Stimulated activated naive CD8-positive, alpha-beta T cell treated with anti-CD3 and anti-CD28 coated beads, Interleukin-15, amount 100 ng/mL, for 72 hours (primary cell): ENCODE measurements around the gene IFI27.
A peak's percentile ranks its signal among the peaks of the same experiment; 100 is the strongest.
"Not testable (repeated sequence)": the region's sequence is repeated elsewhere in the genome, so short reads cannot be mapped to it uniquely, and the experiment has no call there.

Source experiments
- ATAC-seq: fragments of 150-1000 bp; cut with Tn5 transposase; 2 replicates; pipeline ENCODE4 v1.10.0; 2021; ENCODE audit warnings: mild to moderate bottlenecking, moderate library complexity
- DNase-seq, 2 donors: peaks; one replicate each; pipeline ENCODE4 v3.0.0; 2021 to 2022
- H3K27ac Mint-ChIP-seq, 2 donors: one replicate each; pipeline ENCODE4 v1.8.0; 2022; ENCODE audit warnings: mild to moderate bottlenecking in 2 of 2, mixed read lengths in 2 of 2, moderate library complexity in 2 of 2
- H3K27me3 Mint-ChIP-seq: one replicate; pipeline ENCODE4 v1.8.0; 2022; ENCODE audit warnings: mixed read lengths
- H3K4me1 Mint-ChIP-seq: one replicate; pipeline ENCODE4 v1.8.0; 2022; ENCODE audit warnings: mild to moderate bottlenecking, mixed read lengths
- H3K4me3 Mint-ChIP-seq, 2 donors: one replicate each; pipeline ENCODE4 v1.8.0; 2022; ENCODE audit warnings: mild to moderate bottlenecking in 2 of 2, mixed read lengths in 2 of 2, moderate library complexity in 1 of 2
- H3K9me3 Mint-ChIP-seq, 2 donors: one replicate each; pipeline ENCODE4 v1.8.0; 2022; ENCODE audit warnings: mixed read lengths in 2 of 2

The IFI27 gene

GRCh38 chr14:94145902-94146527, 35.5 kb downstream of the IFI27 start:
- H3K9me3 Mint-ChIP-seq = no peaks in the 10 kb centered on the region
- no peak overlapping the region for H3K4me3 Mint-ChIP-seq
- ATAC-seq = peak; percentile 33
- DNase-seq = no peak
- peaks cover 24% of the 10 kb centered on the region for H3K4me1 Mint-ChIP-seq
- H3K27ac Mint-ChIP-seq = no peak overlapping the region
- no peaks in the 10 kb centered on the region for H3K27me3 Mint-ChIP-seq

- Mint-ChIP-seq H3K4me1 (peaks cover 7% of the 10 kb centered on the region), H3K27me3 (peaks cover 12% of the 10 kb centered on the region), H3K4me3 (no peak overlapping the region), H3K27ac (no peak overlapping the region), H3K9me3 (no peaks in the 10 kb centered on the region)
- no peak for DNase-seq
- ATAC-seq = no peak
Measured at GRCh38 chr14:94152676-94153075, 42.1 kb downstream of the IFI27 start.

GRCh38 chr14:94153750-94154342, 43.3 kb downstream of the IFI27 start:
- Mint-ChIP-seq H3K4me1 (peaks cover 18% of the 10 kb centered on the region), H3K4me3 (no peak overlapping the region), H3K9me3 (no peaks in the 10 kb centered on the region), H3K27me3 (peaks cover 12% of the 10 kb centered on the region), H3K27ac (no peak overlapping the region)
- DNase-seq = no peak
- no peak for ATAC-seq

GRCh38 chr14:94156143-94156542, 45.6 kb downstream of the IFI27 start:
- H3K27ac Mint-ChIP-seq, ATAC-seq, H3K9me3 Mint-ChIP-seq, DNase-seq, H3K4me3 Mint-ChIP-seq: not testable (repeated sequence)
- peaks cover 26% of the 10 kb centered on the region for H3K4me1 Mint-ChIP-seq
- H3K27me3 Mint-ChIP-seq = peaks cover 12% of the 10 kb centered on the region

GRCh38 chr14:94157197-94157596, 46.7 kb downstream of the IFI27 start:
- no peak overlapping the region for H3K4me3 Mint-ChIP-seq
- H3K27ac Mint-ChIP-seq = peak overlapping the region in 1 of 2 donors; percentile 36
- peak; percentile 53 for ATAC-seq
- peaks cover 12% of the 10 kb centered on the region for H3K27me3 Mint-ChIP-seq
- peaks cover 37% of the 10 kb centered on the region for H3K4me1 Mint-ChIP-seq
- no peak for DNase-seq
- no peaks in the 10 kb centered on the region for H3K9me3 Mint-ChIP-seq

GRCh38 chr14:94158239-94158883, 47.8 kb downstream of the IFI27 start:
- H3K4me1 Mint-ChIP-seq = peaks cover 42% of the 10 kb centered on the region
- peak overlapping the region; percentile 1 to 14 for H3K4me3 Mint-ChIP-seq
- ATAC-seq (peak; percentile 86), DNase-seq (peak in 1 of 2 donors; percentile 22)
- peaks cover 2% of the 10 kb centered on the region for H3K27me3 Mint-ChIP-seq
- no peak overlapping the region for H3K27ac Mint-ChIP-seq
- H3K9me3 Mint-ChIP-seq = no peaks in the 10 kb centered on the region

GRCh38 chr14:94161058-94161457, 50.5 kb downstream of the IFI27 start:
- DNase-seq (no peak), ATAC-seq (no peak)
- H3K27me3 Mint-ChIP-seq = no peaks in the 10 kb centered on the region
- peak overlapping the region in 1 of 2 donors; percentile 74 for H3K27ac Mint-ChIP-seq
- H3K4me3 Mint-ChIP-seq = no peak overlapping the region
- peaks cover 60% of the 10 kb centered on the region for H3K4me1 Mint-ChIP-seq
- H3K9me3 Mint-ChIP-seq = no peaks in the 10 kb centered on the region

GRCh38 chr14:94161981-94162380, 51.4 kb downstream of the IFI27 start:
- H3K4me1 Mint-ChIP-seq = peaks cover 60% of the 10 kb centered on the region
- peak overlapping the region in 1 of 2 donors; percentile 48 for H3K27ac Mint-ChIP-seq
- DNase-seq (no peak), ATAC-seq (no peak)
- H3K4me3 Mint-ChIP-seq = peak overlapping the region in 1 of 2 donors; percentile 8
- H3K27me3 Mint-ChIP-seq = no peaks in the 10 kb centered on the region
- H3K9me3 Mint-ChIP-seq = no peaks in the 10 kb centered on the region

GRCh38 chr14:94162466-94162865, 51.9 kb downstream of the IFI27 start:
- DNase-seq (no peak), ATAC-seq (no peak)
- Mint-ChIP-seq H3K27ac (peak overlapping the region in 1 of 2 donors; percentile 48), H3K27me3 (no peaks in the 10 kb centered on the region), H3K4me3 (no peak overlapping the region), H3K4me1 (peaks cover 55% of the 10 kb centered on the region), H3K9me3 (no peaks in the 10 kb centered on the region)

GRCh38 chr14:94163796-94164195, 53.3 kb downstream of the IFI27 start:
- H3K4me1 Mint-ChIP-seq = peaks cover 42% of the 10 kb centered on the region

GRCh38 chr14:94164685-94165431, 54.3 kb downstream of the IFI27 start:
- Mint-ChIP-seq H3K27me3 (no peaks in the 10 kb centered on the region), H3K4me1 (peaks cover 41% of the 10 kb centered on the region), H3K27ac (peak overlapping the region in 1 of 2 donors; percentile 70), H3K4me3 (peak overlapping the region in 1 of 2 donors; percentile 12), H3K9me3 (no peaks in the 10 kb centered on the region)
- ATAC-seq (peak; percentile 70), DNase-seq (peak in 1 of 2 donors; percentile 26)

More at GRCh38 chr14:94163796-94164195, 53.3 kb downstream of the IFI27 start:
- H3K4me3 Mint-ChIP-seq = no peak overlapping the region
- no peak overlapping the region for H3K27ac Mint-ChIP-seq
- H3K27me3 Mint-ChIP-seq = no peaks in the 10 kb centered on the region
- no peak for DNase-seq
- no peak for ATAC-seq
- no peaks in the 10 kb centered on the region for H3K9me3 Mint-ChIP-seq

- Mint-ChIP-seq H3K9me3 (no peaks in the 10 kb centered on the region), H3K27me3 (no peaks in the 10 kb centered on the region), H3K4me3 (no peak overlapping the region), H3K27ac (peak overlapping the region in 1 of 2 donors; percentile 73), H3K4me1 (peaks cover 36% of the 10 kb centered on the region)
- ATAC-seq (no peak), DNase-seq (no peak)
Measured at GRCh38 chr14:94165744-94166143, 55.2 kb downstream of the IFI27 start.
